Tracheal epithelial cell (primary cell): ENCODE measurements around the gene ARL8B. TPM values are rescaled to one million over a fixed set of nuclear protein-coding genes. Genes with fewer than 3 reads are reported as not detected.

ENCODE experiments used
- total RNA-seq: library from RNA; depleted of rRNA; stranded (reverse); fragments of >200 nt; gene quantifications from 2 replicates; pipeline ENCODE4 v1.2.1, GENCODE V29; 2014

ARL8B gene
- 82.9 and 121 TPM in 2 replicates for total RNA-seq

DNA sequence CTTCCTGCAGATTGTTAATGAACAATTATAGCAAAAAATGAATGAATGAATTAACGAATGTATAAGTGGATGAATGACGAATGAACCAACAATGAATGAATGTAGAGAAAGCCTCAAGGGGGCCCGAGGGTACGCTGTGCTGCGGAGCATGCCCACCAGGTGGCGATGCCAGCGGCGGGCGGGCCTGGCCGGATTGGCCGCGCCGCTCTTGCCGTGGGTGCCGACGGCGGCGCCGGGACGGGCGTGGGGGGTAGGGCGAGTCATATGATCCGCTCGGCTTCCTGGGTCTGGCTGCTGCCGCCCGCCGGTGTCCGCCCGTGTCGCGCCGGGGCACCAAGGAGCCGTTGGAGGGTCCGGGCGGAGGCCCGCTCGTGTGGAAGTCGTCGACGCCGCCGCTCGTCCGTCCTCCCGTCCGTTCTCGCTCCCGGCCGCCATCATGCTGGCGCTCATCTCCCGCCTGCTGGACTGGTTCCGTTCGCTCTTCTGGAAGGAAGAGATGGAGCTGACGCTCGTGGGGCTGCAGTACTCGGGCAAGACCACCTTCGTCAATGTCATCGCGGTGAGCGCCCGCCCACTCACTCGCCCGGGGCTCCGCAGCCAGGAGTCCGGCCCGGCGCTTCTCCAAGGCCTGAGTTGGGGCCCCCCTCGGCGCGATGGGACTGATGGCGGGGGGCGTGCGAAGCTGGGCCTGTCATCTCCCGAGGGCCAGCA lies at the start of gene ARL8B:
TSS of gene ARL8B (plus strand) at position 263 of the 711 bp plus-strand sequence. CDS start at position 437, 174 bp downstream.

GRCh38 chr3:5187156-5187919 lies 65.2 kb downstream of the ARL8B start, which contains the start of gene EDEM1:
TSS of gene EDEM1 (plus strand) at chr3:5187707. CDS start at chr3:5187806, 99 bp downstream.

Other genes starting within 250 kb of the ARL8B start
- gene BHLHE40, start 142.9 kb upstream of the ARL8B start, total RNA-seq, result 67.8 and 116 TPM in 2 replicates
- 28.9 and 56.1 TPM in 2 replicates for gene EDEM1, start 65.4 kb downstream of the ARL8B start, total RNA-seq